GM19238 (cell line): ENCODE measurements around the gene NMT1.

Experiments
- DNase-seq: peaks from one replicate; pipeline ENCODE4 v3.0.0; 2011; ENCODE audit warnings: low spot score; ENCODE audit not compliant: insufficient read length

The NMT1 gene

GRCh38 chr17:45104029-45104428, 42.9 kb downstream of the NMT1 start:
- DNase-seq, result no peak

GRCh38 chr17:45104497-45104896, 43.4 kb downstream of the NMT1 start:
- DNase-seq, result no peak

- DNase-seq, result no peak
Observed at GRCh38 chr17:45104907-45105624, 43.9 kb downstream of the NMT1 start.

- DNase-seq, result no peak
Observed at GRCh38 chr17:45106096-45106495, 45.0 kb downstream of the NMT1 start.

GRCh38 chr17:45106582-45106981, 45.5 kb downstream of the NMT1 start:
- DNase-seq, result no peak

GRCh38 chr17:45107293-45108010, 46.3 kb downstream of the NMT1 start:
- DNase-seq, result no peak

GRCh38 chr17:45108051-45108450, 46.9 kb downstream of the NMT1 start:
- DNase-seq, result no peak

GRCh38 chr17:45108595-45109521, 47.7 kb downstream of the NMT1 start:
- no peak for DNase-seq

- no peak for DNase-seq
Observed at GRCh38 chr17:45110676-45111611, 49.8 kb downstream of the NMT1 start.

- peak; percentile 46 for DNase-seq
Observed at GRCh38 chr17:45111850-45112249, 50.7 kb downstream of the NMT1 start.

- no peak for DNase-seq
Observed at GRCh38 chr17:45112559-45113423, 51.7 kb downstream of the NMT1 start.

GRCh38 chr17:45113424-45113754, 52.3 kb downstream of the NMT1 start:
- DNase-seq, result no peak

GRCh38 chr17:45114117-45114932, 53.2 kb downstream of the NMT1 start:
- DNase-seq, result no peak

GRCh38 chr17:45115015-45115625, 54.0 kb downstream of the NMT1 start:
- DNase-seq, result no peak

- no peak for DNase-seq
Observed at GRCh38 chr17:45115871-45116270, 54.8 kb downstream of the NMT1 start.

GRCh38 chr17:45116434-45117016, 55.4 kb downstream of the NMT1 start:
- no peak for DNase-seq

- DNase-seq, result no peak
Observed at GRCh38 chr17:45117334-45117733, 56.2 kb downstream of the NMT1 start.
